ENCODE measurements around the gene PIK3R4.

DNA sequence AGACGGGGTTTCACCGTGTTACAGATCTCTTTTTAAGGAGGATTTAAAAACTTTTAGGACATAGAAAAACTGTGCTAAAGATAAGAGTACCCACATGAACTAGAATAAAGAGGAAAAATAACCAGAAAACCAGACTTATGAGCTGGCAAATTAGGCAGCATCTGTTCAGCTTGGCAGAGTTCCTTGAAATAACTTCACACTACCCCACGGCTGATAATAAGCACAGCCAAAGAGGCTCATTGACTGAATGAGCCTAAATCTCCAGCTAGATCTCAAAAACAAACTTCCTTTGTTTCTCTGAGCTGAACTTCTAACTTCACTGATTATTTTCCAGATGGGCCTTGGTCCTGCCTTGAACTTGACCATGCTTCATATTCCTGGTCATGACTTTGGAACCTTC, 26.7 kb upstream of the PIK3R4 start:
- TF ChIP-seq CTCF (IDR thresholded peaks at IDR 0.05), result no peak
- no peak for TF ChIP-seq POLR2A (IDR thresholded peaks at IDR 0.05)
